GM21423 (cell line): ENCODE results near the gene CACFD1.
"Not testable (repeated sequence)": the region's sequence is repeated elsewhere in the genome, so short reads cannot be mapped to it uniquely, and the experiment has no call there.

ENCODE experiments used
- ATAC-seq: cut with Tn5 transposase; IDR thresholded peaks from one replicate; pipeline ENCODE4 v1.9.1; 2021; ENCODE audit warnings: mild to moderate bottlenecking, moderate library complexity; ENCODE audit not compliant: unreplicated experiment

Gene CACFD1

GRCh38 chr9:133439337-133439736 is 20.4 kb upstream of the CACFD1 start:
- ATAC-seq, result no peak

- no peak for ATAC-seq
Measured at GRCh38 chr9:133440874-133441273, 18.9 kb upstream of the CACFD1 start.

GRCh38 chr9:133441571-133441970 is 18.2 kb upstream of the CACFD1 start:
- ATAC-seq, result no peak

GRCh38 chr9:133443248-133443647 is 16.5 kb upstream of the CACFD1 start:
- ATAC-seq, result no peak

GRCh38 chr9:133443982-133444381 is 15.8 kb upstream of the CACFD1 start:
- no peak for ATAC-seq

- ATAC-seq, result no peak
Measured at GRCh38 chr9:133445293-133445969, 14.3 kb upstream of the CACFD1 start.

GRCh38 chr9:133448487-133448972 is 11.2 kb upstream of the CACFD1 start:
- ATAC-seq, result no peak

- ATAC-seq, result no peak
Measured at GRCh38 chr9:133449760-133450159, 10.0 kb upstream of the CACFD1 start.

GRCh38 chr9:133451865-133452264 is 7.9 kb upstream of the CACFD1 start:
- ATAC-seq, result not testable (repeated sequence)

- ATAC-seq, result no peak
Measured at GRCh38 chr9:133452562-133452961, 7.2 kb upstream of the CACFD1 start.

GRCh38 chr9:133453651-133454050 is 6.1 kb upstream of the CACFD1 start:
- no peak for ATAC-seq

- ATAC-seq, result no peak
Measured at GRCh38 chr9:133454325-133454724, 5.5 kb upstream of the CACFD1 start.

- ATAC-seq, result no peak
Measured at GRCh38 chr9:133454943-133455673, 4.7 kb upstream of the CACFD1 start.

- ATAC-seq, result no peak
Measured at GRCh38 chr9:133455936-133456335, 3.8 kb upstream of the CACFD1 start.

GRCh38 chr9:133456409-133456808 is 3.4 kb upstream of the CACFD1 start:
- ATAC-seq, result no peak

GRCh38 chr9:133457233-133457632 is 2.5 kb upstream of the CACFD1 start:
- no peak for ATAC-seq

GRCh38 chr9:133457748-133458147 is 2.0 kb upstream of the CACFD1 start:
- no peak for ATAC-seq

- no peak for ATAC-seq
Measured at GRCh38 chr9:133458643-133459312, 1.0 kb upstream of the CACFD1 start.

- peak; percentile 27 for ATAC-seq
Measured at GRCh38 chr9:133460405-133461175, 812 bp downstream of the CACFD1 start.

- ATAC-seq, result no peak
Measured at GRCh38 chr9:133461975-133462374, 2.2 kb downstream of the CACFD1 start.

GRCh38 chr9:133463234-133463863 is 3.6 kb downstream of the CACFD1 start:
- ATAC-seq, result no peak
